ENCODE results near the gene CACYBP.

CACYBP gene

GRCh38 chr1:174999936-175000696 lies at the start of gene CACYBP:
Gene CACYBP, plus strand, starts transcription at chr1:174999947. Its CDS starts 234 bp downstream, at chr1:175000181.
- Histone ChIP-seq H3K36me3 (ENCODE audit: control insufficient read depth, insufficient read depth, low read length) (peaks cover 9% of the 10 kb centered on the region), H3K27me3 (ENCODE audit: control insufficient read depth, insufficient read depth, low read length) (no peaks in the 10 kb centered on the region), H3K27ac (ENCODE audit: low read depth, low read length) (peak within 1 kb of the TSS; percentile 99), H3K9me3 (ENCODE audit: control insufficient read depth, insufficient read depth, low read depth, low read length) (no peaks in the 10 kb centered on the region), H3K4me1 (ENCODE audit: control insufficient read depth, insufficient read depth, low read length) (0 out of 2 replicates have a peak, but pooled peaks cover 10% of the 10 kb centered on the region), H3K9ac (ENCODE audit: low read length) (peak within 1 kb of the TSS; percentile 98), H3K4me3 (ENCODE audit: low read depth, low read length) (peak within 1 kb of the TSS; percentile 93)

GRCh38 chr1:174953285-174954072 lies 46.3 kb upstream of the CACYBP start:
- Histone ChIP-seq H3K9me3 (ENCODE audit: control insufficient read depth, insufficient read depth, low read depth, low read length) (no peaks in the 10 kb centered on the region), H3K4me1 (ENCODE audit: control insufficient read depth, insufficient read depth, low read length) (peaks cover 9% of the 10 kb centered on the region), H3K4me3 (ENCODE audit: low read depth, low read length) (no peak overlapping the region), H3K9ac (ENCODE audit: low read length) (no peak overlapping the region), H3K27ac (ENCODE audit: low read depth, low read length) (no peak overlapping the region), H3K27me3 (ENCODE audit: control insufficient read depth, insufficient read depth, low read length) (no peaks in the 10 kb centered on the region), H3K36me3 (ENCODE audit: control insufficient read depth, insufficient read depth, low read length) (peaks cover 27% of the 10 kb centered on the region; the same call in 1 of the 2 replicates)

- no peak overlapping the region for H3K27ac ChIP-seq (ENCODE audit: low read depth, low read length)
- no peak overlapping the region for H3K4me3 ChIP-seq (ENCODE audit: low read depth, low read length)
- H3K4me1 ChIP-seq (ENCODE audit: control insufficient read depth, insufficient read depth, low read length), result peaks cover 9% of the 10 kb centered on the region
- H3K9me3 ChIP-seq (ENCODE audit: control insufficient read depth, insufficient read depth, low read depth, low read length), result no peaks in the 10 kb centered on the region
- no peaks in the 10 kb centered on the region for H3K27me3 ChIP-seq (ENCODE audit: control insufficient read depth, insufficient read depth, low read length)
- H3K9ac ChIP-seq (ENCODE audit: low read length), result no peak overlapping the region
- H3K36me3 ChIP-seq (ENCODE audit: control insufficient read depth, insufficient read depth, low read length), result peaks cover 31% of the 10 kb centered on the region; the same call in 1 of the 2 replicates
Measured at GRCh38 chr1:174954073-174954460, 45.7 kb upstream of the CACYBP start.

GRCh38 chr1:174954671-174955669 lies 44.8 kb upstream of the CACYBP start:
- peaks cover 39% of the 10 kb centered on the region; the same call in 1 of the 2 replicates for H3K36me3 ChIP-seq (ENCODE audit: control insufficient read depth, insufficient read depth, low read length)
- H3K9ac ChIP-seq (ENCODE audit: low read length), result no peak overlapping the region
- peaks cover 9% of the 10 kb centered on the region for H3K4me1 ChIP-seq (ENCODE audit: control insufficient read depth, insufficient read depth, low read length)
- H3K27ac ChIP-seq (ENCODE audit: low read depth, low read length), result no peak overlapping the region
- no peaks in the 10 kb centered on the region for H3K9me3 ChIP-seq (ENCODE audit: control insufficient read depth, insufficient read depth, low read depth, low read length)
- no peaks in the 10 kb centered on the region for H3K27me3 ChIP-seq (ENCODE audit: control insufficient read depth, insufficient read depth, low read length)
- no peak overlapping the region for H3K4me3 ChIP-seq (ENCODE audit: low read depth, low read length)

GRCh38 chr1:174956086-174956485 lies 43.7 kb upstream of the CACYBP start:
- no peaks in the 10 kb centered on the region for H3K9me3 ChIP-seq (ENCODE audit: control insufficient read depth, insufficient read depth, low read depth, low read length)
- H3K4me1 ChIP-seq (ENCODE audit: control insufficient read depth, insufficient read depth, low read length), result peaks cover 9% of the 10 kb centered on the region
- no peak overlapping the region for H3K4me3 ChIP-seq (ENCODE audit: low read depth, low read length)
- no peaks in the 10 kb centered on the region for H3K27me3 ChIP-seq (ENCODE audit: control insufficient read depth, insufficient read depth, low read length)
- no peak overlapping the region for H3K27ac ChIP-seq (ENCODE audit: low read depth, low read length)
- no peak overlapping the region for H3K9ac ChIP-seq (ENCODE audit: low read length)
- H3K36me3 ChIP-seq (ENCODE audit: control insufficient read depth, insufficient read depth, low read length), result peaks cover 40% of the 10 kb centered on the region; the same call in 1 of the 2 replicates

- peaks cover 42% of the 10 kb centered on the region; the same call in 1 of the 2 replicates for H3K36me3 ChIP-seq (ENCODE audit: control insufficient read depth, insufficient read depth, low read length)
- no peak overlapping the region for H3K27ac ChIP-seq (ENCODE audit: low read depth, low read length)
- H3K27me3 ChIP-seq (ENCODE audit: control insufficient read depth, insufficient read depth, low read length), result no peaks in the 10 kb centered on the region
- no peak overlapping the region for H3K9ac ChIP-seq (ENCODE audit: low read length)
- peaks cover 9% of the 10 kb centered on the region for H3K4me1 ChIP-seq (ENCODE audit: control insufficient read depth, insufficient read depth, low read length)
- H3K4me3 ChIP-seq (ENCODE audit: low read depth, low read length), result no peak overlapping the region
- no peaks in the 10 kb centered on the region for H3K9me3 ChIP-seq (ENCODE audit: control insufficient read depth, insufficient read depth, low read depth, low read length)
Measured at GRCh38 chr1:174956976-174957375, 42.8 kb upstream of the CACYBP start.

- H3K4me1 ChIP-seq (ENCODE audit: control insufficient read depth, insufficient read depth, low read length), result peaks cover 9% of the 10 kb centered on the region
- H3K27me3 ChIP-seq (ENCODE audit: control insufficient read depth, insufficient read depth, low read length), result no peaks in the 10 kb centered on the region
- peaks cover 42% of the 10 kb centered on the region; the same call in 1 of the 2 replicates for H3K36me3 ChIP-seq (ENCODE audit: control insufficient read depth, insufficient read depth, low read length)
- H3K9ac ChIP-seq (ENCODE audit: low read length), result no peak overlapping the region
- H3K9me3 ChIP-seq (ENCODE audit: control insufficient read depth, insufficient read depth, low read depth, low read length), result no peaks in the 10 kb centered on the region
- no peak overlapping the region for H3K27ac ChIP-seq (ENCODE audit: low read depth, low read length)
- no peak overlapping the region for H3K4me3 ChIP-seq (ENCODE audit: low read depth, low read length)
Measured at GRCh38 chr1:174957829-174958228, 41.9 kb upstream of the CACYBP start.

GRCh38 chr1:174958396-174958795 lies 41.4 kb upstream of the CACYBP start:
- Histone ChIP-seq H3K9ac (ENCODE audit: low read length) (no peak overlapping the region), H3K4me3 (ENCODE audit: low read depth, low read length) (no peak overlapping the region), H3K27ac (ENCODE audit: low read depth, low read length) (no peak overlapping the region), H3K4me1 (ENCODE audit: control insufficient read depth, insufficient read depth, low read length) (peaks cover 5% of the 10 kb centered on the region), H3K36me3 (ENCODE audit: control insufficient read depth, insufficient read depth, low read length) (peaks cover 40% of the 10 kb centered on the region; the same call in 1 of the 2 replicates), H3K9me3 (ENCODE audit: control insufficient read depth, insufficient read depth, low read depth, low read length) (no peaks in the 10 kb centered on the region), H3K27me3 (ENCODE audit: control insufficient read depth, insufficient read depth, low read length) (no peaks in the 10 kb centered on the region)

- Histone ChIP-seq H3K9me3 (ENCODE audit: control insufficient read depth, insufficient read depth, low read depth, low read length) (no peaks in the 10 kb centered on the region), H3K9ac (ENCODE audit: low read length) (no peak overlapping the region), H3K4me1 (ENCODE audit: control insufficient read depth, insufficient read depth, low read length) (peaks cover 10% of the 10 kb centered on the region), H3K36me3 (ENCODE audit: control insufficient read depth, insufficient read depth, low read length) (peaks cover 40% of the 10 kb centered on the region; the same call in 1 of the 2 replicates), H3K4me3 (ENCODE audit: low read depth, low read length) (no peak overlapping the region), H3K27me3 (ENCODE audit: control insufficient read depth, insufficient read depth, low read length) (no peaks in the 10 kb centered on the region), H3K27ac (ENCODE audit: low read depth, low read length) (no peak overlapping the region)
Measured at GRCh38 chr1:174960362-174960761, 39.4 kb upstream of the CACYBP start.

- Histone ChIP-seq H3K4me1 (ENCODE audit: control insufficient read depth, insufficient read depth, low read length) (peaks cover 14% of the 10 kb centered on the region), H3K27ac (ENCODE audit: low read depth, low read length) (no peak overlapping the region), H3K9ac (ENCODE audit: low read length) (no peak overlapping the region), H3K4me3 (ENCODE audit: low read depth, low read length) (no peak overlapping the region), H3K27me3 (ENCODE audit: control insufficient read depth, insufficient read depth, low read length) (no peaks in the 10 kb centered on the region), H3K9me3 (ENCODE audit: control insufficient read depth, insufficient read depth, low read depth, low read length) (no peaks in the 10 kb centered on the region), H3K36me3 (ENCODE audit: control insufficient read depth, insufficient read depth, low read length) (peaks cover 24% of the 10 kb centered on the region; the same call in 1 of the 2 replicates)
Measured at GRCh38 chr1:174963529-174964125, 36.1 kb upstream of the CACYBP start.
